NK-92 (cell line): ENCODE measurements around the gene C3orf18.

Experiments
- DNase-seq: peaks from one replicate; lab custom pipeline; 2025; ENCODE audit not compliant: unreplicated experiment; lab: John Stamatoyannopoulos, UW

The C3orf18 gene

GRCh38 chr3:50604110-50604621, 36.6 kb upstream of the C3orf18 start:
- no peak for DNase-seq

- DNase-seq = no peak
Measured at GRCh38 chr3:50603261-50604109, 35.9 kb upstream of the C3orf18 start.

- DNase-seq = no peak
Measured at GRCh38 chr3:50602595-50603191, 35.1 kb upstream of the C3orf18 start.

GRCh38 chr3:50600841-50601591, 33.5 kb upstream of the C3orf18 start:
- no peak for DNase-seq

- DNase-seq = no peak
Measured at GRCh38 chr3:50600141-50600753, 32.7 kb upstream of the C3orf18 start.

GRCh38 chr3:50599716-50600118, 32.2 kb upstream of the C3orf18 start:
- no peak for DNase-seq

- DNase-seq = no peak
Measured at GRCh38 chr3:50599115-50599715, 31.7 kb upstream of the C3orf18 start.

- DNase-seq = no peak
Measured at GRCh38 chr3:50594253-50594785, 26.8 kb upstream of the C3orf18 start.

GRCh38 chr3:50592568-50592967, 25.0 kb upstream of the C3orf18 start:
- DNase-seq = no peak

GRCh38 chr3:50591196-50591741, 23.7 kb upstream of the C3orf18 start:
- no peak for DNase-seq

GRCh38 chr3:50588759-50589433, 21.3 kb upstream of the C3orf18 start:
- DNase-seq = no peak

GRCh38 chr3:50587806-50588758, 20.5 kb upstream of the C3orf18 start:
- no peak for DNase-seq

- no peak for DNase-seq
Measured at GRCh38 chr3:50587373-50587772, 19.8 kb upstream of the C3orf18 start.

GRCh38 chr3:50586763-50587070, 19.2 kb upstream of the C3orf18 start:
- no peak for DNase-seq

- DNase-seq = no peak
Measured at GRCh38 chr3:50585919-50586762, 18.6 kb upstream of the C3orf18 start.

- no peak for DNase-seq
Measured at GRCh38 chr3:50584391-50584790, 16.8 kb upstream of the C3orf18 start.

GRCh38 chr3:50583897-50584296, 16.4 kb upstream of the C3orf18 start:
- DNase-seq = no peak

- no peak for DNase-seq
Measured at GRCh38 chr3:50582083-50582482, 14.5 kb upstream of the C3orf18 start.
